Transverse colon (tissue), 4 donors: Measurements from ENCODE around the gene WAPL. TPM values are rescaled to one million over a fixed set of nuclear protein-coding genes. Genes with fewer than 3 reads are reported as not detected.

Experiments used
- DNase-seq: peaks from one replicate; pipeline ENCODE4 v3.0.0-alpha.2; 2019
- H3K27ac ChIP-seq, 4 donors: fragments of 200-600 bp; sonication (generic); 2 replicates each; pipeline ENCODE4 v1.5.1; 2016 to 2018; ENCODE audit warnings: inconsistent platforms in 4 of 4
- H3K27me3 ChIP-seq: fragments of 200-600 bp; sonication (generic); 2 replicates; pipeline ENCODE4 v1.5.1; 2017; ENCODE audit warnings: inconsistent platforms
- H3K36me3 ChIP-seq, 4 donors: fragments of 200-600 bp; sonication (generic); 2 replicates each; pipeline ENCODE4 v1.5.1; 2017 to 2019; ENCODE audit warnings: inconsistent platforms in 4 of 4
- H3K4me1 ChIP-seq, 4 donors: fragments of 200-600 bp; sonication (generic); 2 replicates each; pipeline ENCODE4 v1.5.1; 2017 to 2020; ENCODE audit warnings: inconsistent platforms in 4 of 4
- H3K4me3 ChIP-seq, 4 donors: fragments of 200-600 bp; sonication (generic); 1 replicate in 1 of 4; 2 replicates in 3 of 4; pipeline versions ENCODE4 v1.5.1 to v1.6.1; 2017 to 2019; ENCODE audit warnings: inconsistent platforms in 4 of 4
- H3K9me3 ChIP-seq, 2 donors: fragments of 200-600 bp; sonication (generic); 2 replicates each; pipeline ENCODE4 v1.5.1; 2017 to 2019; ENCODE audit warnings: inconsistent platforms in 2 of 2
- EP300 ChIP-seq: sonication (generic); formaldehyde crosslinking; IDR thresholded peaks from one replicate; pipeline ENCODE4 v1.6.1; 2017; ENCODE audit warnings: antibody characterized with exemption, low read depth
- POLR2A ChIP-seq: fragments of 450-650 bp; IDR thresholded peaks from one replicate; pipeline ENCODE4 v1.6.1; 2016; ENCODE audit warnings: antibody characterized with exemption, mild to moderate bottlenecking, moderate library complexity
- POLR2AphosphoS5 ChIP-seq, 3 donors: sonication (generic); formaldehyde crosslinking; IDR thresholded peaks; one replicate each; pipeline ENCODE4 v1.6.1; 2016; ENCODE audit warnings: antibody characterized with exemption in 3 of 3
- WGBS, 2 donors: methylation state at CpG; one replicate each; pipeline ENCODE4 v1.1.5; 2018; ENCODE audit warnings: low coverage in 1 of 2; 5-methylcytosine and 5-hydroxymethylcytosine counted together
- in situ Hi-C, 4 donors: fragments of 200-750 bp; cut with MboI; loops; one replicate each; pipeline versions ENCODE4 v1.15.0 to v1.15.1; 2017; ENCODE audit warnings: low sequenced_read_pairs in 3 of 4, low pct_ligation_motif_present in 1 of 4, low pct_unique_long_range_greater_than_20kb in 1 of 4
- intact Hi-C: fragments of 100-400 bp; cut with DNase I; formaldehyde crosslinking; loops from one replicate; pipeline ENCODE4 v1.15.1; 2023; ENCODE audit warnings: low total_unique reads
- total RNA-seq, 4 donors: library from RNA; depleted of rRNA; stranded (reverse); fragments of >200 nt; gene quantifications; one replicate each; pipeline ENCODE4 v1.1.0, GENCODE V29; 2016
- TF ChIP-seq, protein P1 (sequence below), 5 experiments: fragments of 200-600 bp in 3 of 5; fragments of 450-650 bp in 2 of 5; sonication (generic) in 3 of 5; IDR thresholded peaks; 1 replicate in 2 of 5; 2 replicates in 3 of 5; pipeline ENCODE4 v1.5.1; 2016 to 2017; ENCODE audit warnings: antibody characterized with exemption in 5 of 5, inconsistent platforms in 3 of 5, mild to moderate bottlenecking in 2 of 5, moderate library complexity in 1 of 5

The WAPL gene
- total RNA-seq, 4 donors from 2014 or later = 26.6 to 71.4 (median 41.0) TPM

DNA sequence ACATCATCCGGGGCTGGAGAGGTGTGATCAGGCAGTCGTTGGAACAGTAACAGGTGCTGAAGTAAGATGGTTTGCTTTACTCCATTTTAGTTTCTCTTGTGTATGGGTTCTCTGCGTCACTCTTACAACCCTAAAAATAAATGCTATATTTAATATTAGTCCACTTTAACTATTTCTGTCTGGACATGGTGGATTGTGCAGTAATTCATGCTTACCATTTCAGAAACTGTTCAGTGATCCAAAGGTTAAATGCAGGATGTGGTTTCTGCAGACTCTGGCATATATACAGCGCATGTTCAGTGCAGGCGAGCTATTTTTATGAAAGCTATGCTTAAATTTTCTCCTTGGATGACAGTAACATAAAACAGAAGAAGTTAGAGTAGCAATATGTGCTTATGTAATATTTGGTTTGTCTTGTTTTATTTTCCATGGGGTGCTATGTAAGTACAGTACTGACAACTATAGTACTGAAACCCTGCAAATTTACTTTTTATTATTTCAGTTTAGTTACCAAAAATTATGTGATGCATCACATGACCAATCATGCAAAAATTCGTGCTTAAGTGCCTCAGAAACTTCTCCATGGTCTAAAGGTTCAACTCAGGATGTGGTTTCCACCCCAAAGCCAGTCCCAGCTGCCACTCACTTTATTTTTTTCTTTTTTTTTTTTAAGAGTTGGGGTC lies 108.4 kb downstream of the WAPL start:
- peak overlapping the region; percentile 2 to 54 (median 48) for H3K27ac ChIP-seq
- TF ChIP-seq, protein P1, sequence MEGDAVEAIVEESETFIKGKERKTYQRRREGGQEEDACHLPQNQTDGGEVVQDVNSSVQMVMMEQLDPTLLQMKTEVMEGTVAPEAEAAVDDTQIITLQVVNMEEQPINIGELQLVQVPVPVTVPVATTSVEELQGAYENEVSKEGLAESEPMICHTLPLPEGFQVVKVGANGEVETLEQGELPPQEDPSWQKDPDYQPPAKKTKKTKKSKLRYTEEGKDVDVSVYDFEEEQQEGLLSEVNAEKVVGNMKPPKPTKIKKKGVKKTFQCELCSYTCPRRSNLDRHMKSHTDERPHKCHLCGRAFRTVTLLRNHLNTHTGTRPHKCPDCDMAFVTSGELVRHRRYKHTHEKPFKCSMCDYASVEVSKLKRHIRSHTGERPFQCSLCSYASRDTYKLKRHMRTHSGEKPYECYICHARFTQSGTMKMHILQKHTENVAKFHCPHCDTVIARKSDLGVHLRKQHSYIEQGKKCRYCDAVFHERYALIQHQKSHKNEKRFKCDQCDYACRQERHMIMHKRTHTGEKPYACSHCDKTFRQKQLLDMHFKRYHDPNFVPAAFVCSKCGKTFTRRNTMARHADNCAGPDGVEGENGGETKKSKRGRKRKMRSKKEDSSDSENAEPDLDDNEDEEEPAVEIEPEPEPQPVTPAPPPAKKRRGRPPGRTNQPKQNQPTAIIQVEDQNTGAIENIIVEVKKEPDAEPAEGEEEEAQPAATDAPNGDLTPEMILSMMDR (IDR thresholded peaks at IDR 0.05) = no peak
- peak in 2 of 3 donors; percentile 39 to 51 for TF ChIP-seq POLR2AphosphoS5 (IDR thresholded peaks at IDR 0.05)
- H3K27me3 ChIP-seq = no peaks in the 10 kb centered on the region
- H3K9me3 ChIP-seq = no peaks in the 10 kb centered on the region
- 35 to 53% methylated on average over 6 of the region's 6 CpGs for WGBS, 2 donors
- H3K36me3 ChIP-seq = no peaks in the 10 kb centered on the region
- intact Hi-C loops = no loop called here
- no peak overlapping the region for H3K4me3 ChIP-seq
- DNase-seq = no peak
- in situ Hi-C loops = no loop called here
- peaks cover 4 to 28% (median 12%) of the 10 kb centered on the region in 4 donors for H3K4me1 ChIP-seq

DNA sequence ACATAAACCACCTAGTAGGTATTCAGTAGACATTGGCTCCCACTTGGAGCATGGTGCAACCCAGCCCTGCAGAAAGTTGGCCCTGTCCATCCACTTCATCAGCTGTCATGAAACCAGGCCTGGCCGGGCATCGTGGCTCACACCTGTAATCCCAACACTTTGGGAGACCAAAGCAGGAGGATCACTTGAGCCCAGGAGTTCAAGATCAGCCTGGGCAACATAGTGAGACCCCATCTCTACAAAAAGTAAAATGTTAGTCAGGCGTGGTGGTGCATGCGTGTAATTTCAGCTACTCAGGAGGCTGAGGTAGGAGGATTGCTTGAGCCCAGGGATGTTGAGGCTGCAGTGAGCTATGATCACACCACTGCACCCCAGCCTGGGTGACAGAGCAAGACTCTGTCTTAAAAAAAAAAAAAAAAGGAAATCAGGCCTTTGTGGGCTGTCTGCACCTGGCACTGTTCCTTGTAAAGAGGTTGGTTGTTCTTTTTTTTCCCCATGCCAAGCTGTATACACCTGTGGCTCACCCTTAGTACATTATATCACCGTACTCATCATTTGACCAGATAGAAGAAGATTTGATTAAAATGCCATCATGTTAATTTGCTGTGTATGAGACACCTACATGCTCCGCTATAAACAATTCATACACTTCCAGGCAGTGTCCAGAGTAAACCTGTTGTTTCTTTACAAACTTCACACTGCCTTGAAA lies 109.6 kb downstream of the WAPL start:
- intact Hi-C loops (no loop called here), in situ Hi-C loops (no loop called here)
- Histone ChIP-seq H3K27me3 (no peaks in the 10 kb centered on the region), H3K9me3 (no peaks in the 10 kb centered on the region), H3K4me1 (peaks cover 4 to 28% (median 12%) of the 10 kb centered on the region in 4 donors), H3K4me3 (no peak overlapping the region), H3K27ac (peak overlapping the region; percentile 2 to 54 (median 48)), H3K36me3 (no peaks in the 10 kb centered on the region)
- WGBS, 2 donors = 68 to 72% methylated on average over 4 to 6 of the region's 6 CpGs
- TF ChIP-seq, protein P1 (IDR thresholded peaks at IDR 0.05) = no peak
- TF ChIP-seq POLR2A (no peak), EP300 (no peak), POLR2AphosphoS5 (IDR thresholded peaks at IDR 0.05) (no peak)
- no peak for DNase-seq

DNA sequence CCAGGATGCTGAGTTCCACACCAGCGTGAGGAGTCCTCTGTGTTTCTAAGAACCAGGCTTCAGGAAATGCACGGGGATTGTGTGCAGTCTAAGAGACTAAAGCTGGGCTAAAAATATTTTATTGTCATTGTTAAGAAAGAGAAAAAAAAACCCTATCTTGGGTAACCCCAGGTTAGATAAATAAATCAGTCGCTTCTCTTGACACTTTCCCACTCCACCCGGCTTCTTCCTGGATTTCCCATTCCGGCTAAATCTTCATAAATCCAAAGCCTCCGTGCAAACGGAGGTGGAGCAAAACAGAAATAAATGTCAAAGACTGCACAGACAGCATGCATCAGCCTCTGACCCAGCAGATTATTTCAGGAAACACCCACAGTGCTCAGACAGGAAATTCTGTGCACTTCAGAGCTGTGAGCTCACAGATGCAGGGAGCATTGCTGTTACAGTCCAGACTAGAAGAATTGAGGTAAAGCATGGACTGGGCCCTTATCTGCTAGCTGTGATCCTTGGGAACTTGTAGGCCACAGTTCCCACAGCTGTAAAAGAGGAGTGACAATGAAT lies 110.2 kb downstream of the WAPL start:
- TF ChIP-seq POLR2A = no peak
- peak; percentile 12 to 32 (median 16) for TF ChIP-seq POLR2AphosphoS5 (IDR thresholded peaks at IDR 0.05)
- no peak for TF ChIP-seq EP300
- TF ChIP-seq, protein P1 (IDR thresholded peaks at IDR 0.05) = no peak
- H3K9me3 ChIP-seq = no peaks in the 10 kb centered on the region
- in situ Hi-C loops = no loop called here
- peak overlapping the region; percentile 2 to 54 (median 46) for H3K27ac ChIP-seq
- H3K27me3 ChIP-seq = no peaks in the 10 kb centered on the region
- no peaks in the 10 kb centered on the region for H3K36me3 ChIP-seq
- intact Hi-C loops = no loop called here
- H3K4me1 ChIP-seq = peaks cover 4 to 28% (median 12%) of the 10 kb centered on the region in 4 donors
- 0 to 6% methylated on average over 4 to 7 of the region's 7 CpGs for WGBS, 2 donors
- no peak overlapping the region for H3K4me3 ChIP-seq
- DNase-seq = no peak

DNA sequence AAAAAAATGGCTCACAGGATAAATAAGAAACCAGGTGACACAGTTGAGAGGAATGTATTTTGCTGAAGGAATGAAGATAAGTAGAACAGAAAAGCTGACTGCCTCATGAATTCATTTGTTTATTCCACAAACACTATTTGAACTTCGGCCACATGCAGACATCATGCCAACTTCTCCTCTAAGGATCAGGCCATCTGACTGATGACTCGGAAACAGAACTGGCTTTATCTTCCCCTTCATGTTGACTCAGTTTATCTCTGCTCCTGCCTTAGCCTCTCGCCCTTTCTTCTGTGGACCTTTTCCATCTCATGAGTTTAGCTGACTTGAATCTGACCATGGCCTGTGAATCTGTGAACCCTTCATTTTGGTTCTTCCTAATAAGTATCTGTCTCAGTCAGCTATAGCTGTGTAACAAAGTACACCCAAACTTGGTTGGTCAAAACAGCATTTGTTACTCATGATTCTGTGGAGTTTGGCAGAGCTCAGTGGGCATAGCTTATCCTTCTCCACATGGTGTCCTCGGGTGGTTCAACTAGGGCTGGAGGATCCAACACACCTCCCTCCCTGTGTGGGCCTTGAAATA lies 111.0 kb downstream of the WAPL start:
- 57 to 76% methylated on average over 3 to 4 of the region's 4 CpGs for WGBS, 2 donors
- H3K9me3 ChIP-seq = no peaks in the 10 kb centered on the region
- no peak for DNase-seq
- H3K27ac ChIP-seq = peak overlapping the region; percentile 2 to 54 (median 46)
- peaks cover 4 to 28% (median 12%) of the 10 kb centered on the region in 4 donors for H3K4me1 ChIP-seq
- in situ Hi-C loops (no loop called here), intact Hi-C loops (no loop called here)
- no peak overlapping the region for H3K4me3 ChIP-seq
- no peaks in the 10 kb centered on the region for H3K27me3 ChIP-seq
- TF ChIP-seq POLR2A (no peak), POLR2AphosphoS5 (IDR thresholded peaks at IDR 0.05) (no peak), EP300 (no peak)
- TF ChIP-seq, protein P1 (IDR thresholded peaks at IDR 0.05) = no peak
- H3K36me3 ChIP-seq = no peaks in the 10 kb centered on the region
